Measurements from ENCODE around the gene PSME1.
A peak's percentile ranks its signal among the peaks of the same experiment; 100 is the strongest.

The PSME1 gene

DNA sequence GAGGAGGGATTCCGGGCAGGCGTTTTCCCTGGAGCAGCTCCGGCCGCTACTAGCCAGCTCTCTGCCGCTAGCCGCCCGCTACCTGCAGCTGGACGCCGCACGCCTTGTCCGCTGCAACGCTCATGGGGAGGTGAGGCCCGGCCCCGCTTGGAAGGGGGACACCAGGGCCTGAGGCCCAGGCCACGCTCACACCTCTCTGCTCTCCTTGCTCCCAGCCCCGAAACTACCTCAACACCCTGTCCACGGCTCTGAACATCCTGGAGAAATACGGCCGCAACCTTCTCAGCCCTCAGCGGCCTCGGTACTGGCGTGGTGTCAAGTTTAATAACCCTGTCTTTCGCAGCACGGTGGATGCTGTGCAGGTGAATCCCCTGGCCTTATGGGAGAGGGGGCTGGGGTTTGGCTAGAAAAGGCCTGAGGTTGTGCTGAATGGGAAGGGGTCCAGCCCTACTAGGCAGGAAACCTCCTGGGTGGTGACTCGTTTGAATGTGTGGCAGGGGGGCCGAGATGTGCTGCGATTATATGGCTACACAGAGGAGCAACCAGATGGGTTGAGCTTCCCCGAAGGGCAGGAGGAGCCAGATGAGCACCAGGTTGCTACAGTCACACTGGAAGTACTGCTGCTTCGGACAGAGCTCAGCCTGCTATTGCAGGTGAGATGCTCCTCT, 11.9 kb downstream of the PSME1 start:
- no peak for DNase-seq

DNA sequence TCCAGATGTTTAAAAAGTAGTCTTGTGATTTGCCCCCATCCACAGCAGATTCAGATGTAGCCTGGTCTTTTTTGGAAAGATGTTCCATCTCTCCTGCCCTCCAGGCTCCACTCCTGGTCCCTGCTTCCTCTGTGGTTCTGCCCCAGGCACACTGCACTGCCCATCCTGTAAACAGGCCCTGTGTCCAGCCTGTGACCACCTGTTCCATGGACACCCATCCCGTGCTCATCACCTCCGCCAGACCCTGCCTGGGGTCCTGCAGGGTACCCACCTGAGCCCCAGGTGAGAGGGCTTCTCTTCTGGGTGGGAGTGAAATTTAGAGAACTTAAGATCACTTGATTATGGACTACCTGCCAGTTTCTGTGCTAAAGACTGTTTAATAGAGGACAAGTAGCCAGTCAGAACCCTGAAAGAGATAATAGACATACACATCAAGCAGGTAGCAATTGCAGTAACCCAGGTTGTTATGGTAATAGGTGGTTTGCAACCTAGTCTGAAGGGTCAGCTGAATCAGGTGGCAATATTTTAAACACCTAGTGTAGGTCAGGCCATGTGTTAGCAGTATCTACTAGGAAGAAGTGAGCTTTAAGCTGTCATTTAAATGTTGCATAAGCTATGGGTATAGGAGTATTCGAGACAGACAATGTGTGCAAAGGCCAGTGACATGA, 13.4 kb downstream of the PSME1 start:
- DNase-seq: no peak

DNA sequence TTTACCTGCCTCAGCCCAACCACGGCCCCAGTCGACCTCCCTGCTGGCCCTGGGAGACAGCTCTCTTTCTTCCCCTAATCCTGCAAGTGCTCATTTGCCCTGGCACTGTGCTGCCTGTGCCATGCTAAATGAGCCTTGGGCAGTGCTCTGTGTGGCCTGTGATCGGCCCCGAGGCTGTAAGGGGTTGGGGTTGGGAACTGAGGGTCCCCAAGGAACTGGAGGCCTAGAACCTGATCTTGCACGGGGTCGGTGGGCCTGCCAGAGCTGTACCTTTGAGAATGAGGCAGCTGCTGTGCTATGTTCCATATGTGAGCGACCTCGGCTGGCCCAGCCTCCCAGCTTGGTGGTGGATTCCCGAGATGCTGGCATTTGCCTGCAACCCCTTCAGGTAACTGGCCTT, 14.1 kb downstream of the PSME1 start:
- no peak for DNase-seq

DNA sequence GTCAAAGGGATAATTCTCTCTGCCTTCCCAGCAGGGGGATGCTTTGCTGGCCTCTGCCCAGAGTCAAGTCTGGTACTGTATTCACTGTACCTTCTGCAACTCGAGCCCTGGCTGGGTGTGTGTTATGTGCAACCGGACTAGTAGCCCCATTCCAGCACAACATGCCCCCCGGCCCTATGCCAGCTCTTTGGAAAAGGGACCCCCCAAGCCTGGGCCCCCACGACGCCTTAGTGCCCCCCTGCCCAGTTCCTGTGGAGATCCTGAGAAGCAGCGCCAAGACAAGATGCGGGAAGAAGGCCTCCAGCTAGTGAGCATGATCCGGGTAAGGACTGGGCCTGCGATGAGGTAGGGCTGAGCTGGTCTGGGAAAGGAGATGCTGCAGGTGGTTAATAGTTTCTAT, 14.6 kb downstream of the PSME1 start:
- no peak for DNase-seq

DNA sequence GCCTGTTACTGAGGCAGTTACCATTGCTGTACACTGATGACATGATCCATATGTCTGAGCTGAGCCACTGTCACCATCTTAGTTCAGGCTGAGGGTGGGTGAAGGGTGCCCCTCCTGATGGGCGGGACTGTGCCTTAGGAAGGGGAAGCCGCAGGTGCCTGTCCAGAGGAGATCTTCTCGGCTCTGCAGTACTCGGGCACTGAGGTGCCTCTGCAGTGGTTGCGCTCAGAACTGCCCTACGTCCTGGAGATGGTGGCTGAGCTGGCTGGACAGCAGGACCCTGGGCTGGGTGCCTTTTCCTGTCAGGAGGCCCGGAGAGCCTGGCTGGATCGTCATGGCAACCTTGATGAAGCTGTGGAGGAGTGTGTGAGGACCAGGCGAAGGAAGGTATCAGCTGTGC, 15.0 kb downstream of the PSME1 start:
- DNase-seq: no peak

DNA sequence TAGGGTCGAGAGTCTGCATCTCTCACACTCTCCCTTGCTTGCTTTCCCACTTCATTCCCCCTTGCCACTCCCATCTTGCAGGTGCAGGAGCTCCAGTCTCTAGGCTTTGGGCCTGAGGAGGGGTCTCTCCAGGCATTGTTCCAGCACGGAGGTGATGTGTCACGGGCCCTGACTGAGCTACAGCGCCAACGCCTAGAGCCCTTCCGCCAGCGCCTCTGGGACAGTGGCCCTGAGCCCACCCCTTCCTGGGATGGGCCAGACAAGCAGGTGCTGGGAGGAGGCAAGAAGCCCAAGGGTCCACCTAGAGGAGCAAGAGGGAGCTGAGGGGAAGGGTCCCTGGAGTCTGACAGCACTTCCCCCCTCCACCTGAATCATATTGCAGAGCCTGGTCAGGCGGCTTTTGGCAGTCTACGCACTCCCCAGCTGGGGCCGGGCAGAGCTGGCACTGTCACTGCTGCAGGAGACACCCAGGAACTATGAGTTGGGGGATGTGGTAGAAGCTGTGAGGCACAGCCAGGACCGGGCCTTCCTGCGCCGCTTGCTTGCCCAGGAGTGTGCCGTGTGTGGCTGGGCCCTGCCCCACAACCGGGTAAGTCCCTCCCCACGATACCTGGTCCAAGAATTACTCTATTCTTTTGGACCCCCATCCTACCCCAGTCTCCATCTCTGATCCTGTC, 15.5 kb downstream of the PSME1 start:
- DNase-seq: no peak

DNA sequence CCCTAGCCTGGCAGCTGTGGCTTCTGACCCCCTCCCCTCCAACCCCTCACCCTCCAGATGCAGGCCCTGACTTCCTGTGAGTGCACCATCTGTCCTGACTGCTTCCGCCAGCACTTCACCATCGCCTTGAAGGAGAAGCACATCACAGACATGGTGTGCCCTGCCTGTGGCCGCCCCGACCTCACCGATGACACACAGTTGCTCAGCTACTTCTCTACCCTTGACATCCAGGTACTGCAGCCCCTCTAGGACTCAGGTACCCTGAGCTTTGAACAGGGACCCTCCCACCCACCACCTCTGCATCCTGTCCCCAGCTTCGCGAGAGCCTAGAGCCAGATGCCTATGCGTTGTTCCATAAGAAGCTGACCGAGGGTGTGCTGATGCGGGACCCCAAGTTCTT, 19.1 kb downstream of the PSME1 start:
- no peak for DNase-seq

DNA sequence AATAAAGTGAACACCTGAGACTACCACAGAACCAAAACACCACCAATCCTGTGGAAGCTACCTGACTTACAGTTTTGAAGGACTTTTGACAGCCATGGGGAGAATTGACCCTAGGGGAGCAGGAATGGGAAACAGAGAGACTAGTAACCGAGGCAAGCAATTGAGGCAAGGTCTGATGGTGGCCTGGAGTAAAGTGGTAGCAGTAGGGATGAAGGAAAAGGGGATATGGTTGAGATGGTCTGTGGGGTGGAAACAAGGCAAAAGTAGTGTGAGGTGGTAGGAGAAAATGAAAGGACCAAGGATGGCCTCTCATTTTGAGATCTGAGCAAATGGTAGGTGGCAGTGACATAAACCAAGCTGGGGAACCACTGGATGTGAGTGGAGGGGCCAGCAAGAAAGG, 20.8 kb downstream of the PSME1 start:
- DNase-seq: no peak

DNA sequence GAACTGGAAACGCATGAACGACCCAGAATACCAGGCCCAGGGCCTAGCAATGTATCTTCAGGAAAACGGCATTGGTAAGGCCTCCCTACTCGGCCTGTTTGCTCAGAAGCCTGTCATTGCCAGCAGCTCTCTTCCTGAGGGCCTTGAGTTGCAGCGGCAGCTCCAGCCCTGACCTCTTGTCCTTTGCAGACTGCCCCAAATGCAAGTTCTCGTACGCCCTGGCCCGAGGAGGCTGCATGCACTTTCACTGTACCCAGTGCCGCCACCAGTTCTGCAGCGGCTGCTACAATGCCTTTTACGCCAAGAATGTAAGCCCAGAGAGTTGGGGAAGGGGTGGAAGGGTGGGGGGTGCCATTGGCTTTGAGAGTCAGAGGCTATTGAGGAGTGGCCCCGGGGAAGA, 21.3 kb downstream of the PSME1 start:
- DNase-seq: no peak

DNA sequence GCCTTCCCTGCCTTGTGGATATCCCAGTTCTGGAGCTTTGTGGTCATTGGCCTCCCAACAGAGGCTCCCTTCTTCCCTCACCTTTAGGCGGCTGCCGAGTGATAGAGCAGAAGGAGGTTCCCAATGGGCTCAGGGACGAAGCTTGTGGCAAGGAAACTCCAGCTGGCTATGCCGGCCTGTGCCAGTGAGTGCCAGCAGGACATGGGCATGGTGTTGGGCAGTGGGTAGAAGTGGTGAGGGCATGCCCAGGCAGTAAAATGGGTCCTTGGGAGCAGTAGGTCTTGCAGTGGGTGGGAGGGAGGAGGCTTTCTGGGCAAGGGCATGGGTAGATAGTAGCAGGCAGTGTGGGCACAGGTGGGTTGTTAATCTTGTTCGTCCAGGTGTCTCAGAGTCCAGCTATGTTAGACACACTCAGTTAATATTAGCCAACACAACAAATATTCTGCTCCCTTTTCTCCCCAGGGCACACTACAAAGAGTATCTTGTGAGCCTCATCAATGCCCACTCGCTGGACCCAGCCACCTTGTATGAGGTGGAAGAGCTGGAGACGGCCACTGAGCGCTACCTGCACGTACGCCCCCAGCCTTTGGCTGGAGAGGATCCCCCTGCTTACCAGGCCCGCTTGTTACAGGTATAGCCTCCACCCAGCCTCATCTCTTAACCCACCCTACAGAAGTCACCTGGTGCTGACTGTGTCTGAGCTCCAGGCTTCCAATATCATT, 23.9 kb downstream of the PSME1 start:
- DNase-seq: no peak

DNA sequence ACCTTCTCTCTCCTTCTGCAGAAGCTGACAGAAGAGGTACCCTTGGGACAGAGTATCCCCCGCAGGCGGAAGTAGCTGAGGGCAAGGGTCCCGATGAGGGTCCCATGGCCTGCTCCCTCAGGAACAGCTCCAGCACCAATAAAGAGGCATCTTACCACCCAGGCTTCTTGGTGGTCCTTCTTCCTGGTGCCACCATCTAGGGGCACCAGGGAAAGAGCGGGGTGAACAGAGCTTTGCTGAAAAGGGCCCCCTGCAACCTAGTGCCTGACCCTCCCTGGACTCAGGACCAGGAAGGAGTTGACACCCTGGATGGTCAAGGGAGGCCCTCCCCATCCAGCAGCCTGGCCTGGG, 24.5 kb downstream of the PSME1 start:
- no peak for DNase-seq

DNA sequence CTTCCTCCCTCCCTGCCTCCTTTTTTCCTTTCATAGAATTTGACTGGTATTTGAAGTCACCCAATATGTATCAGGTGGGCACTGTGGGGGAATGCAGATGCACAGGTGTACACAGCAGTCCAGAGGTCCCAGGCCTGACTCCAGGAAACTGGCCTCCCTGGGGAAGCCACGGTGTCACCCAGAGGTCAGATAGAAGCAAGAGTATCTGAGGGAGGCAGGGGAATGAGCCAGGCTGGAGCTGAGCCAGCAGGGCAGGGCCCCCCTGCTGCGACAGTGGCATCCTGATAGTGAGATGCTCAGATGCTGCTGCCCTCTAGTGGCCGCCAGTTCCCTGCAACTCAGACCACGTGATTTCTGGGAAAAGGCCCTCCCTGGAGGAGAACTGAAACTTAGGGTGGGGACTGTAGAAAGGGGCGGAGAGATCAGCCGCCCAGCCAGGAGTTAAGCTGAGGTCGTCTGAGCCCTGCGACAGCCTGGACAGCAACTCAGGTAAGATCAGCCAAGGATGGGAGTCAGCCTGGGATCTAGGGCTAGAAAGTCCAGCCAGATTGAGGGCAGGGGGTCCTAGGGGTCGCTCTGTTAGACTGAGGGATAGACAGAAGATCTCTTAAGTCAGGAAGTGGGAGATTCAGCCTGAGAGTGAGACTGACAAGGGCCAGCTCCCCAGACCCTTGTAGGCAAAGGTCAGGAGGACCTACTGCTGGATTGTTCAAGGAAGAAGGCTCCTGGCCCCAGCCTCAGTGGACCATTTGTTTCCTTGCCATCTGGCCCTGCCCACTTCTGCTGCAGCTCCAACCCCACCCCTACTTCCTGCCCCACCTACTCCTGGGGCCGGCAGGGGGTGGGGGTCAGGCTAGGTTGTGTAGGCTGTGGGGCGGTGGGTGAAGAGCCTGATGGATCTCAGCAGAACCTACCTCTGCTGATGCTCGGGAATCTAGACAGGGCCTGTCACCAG, 25.1 kb downstream of the PSME1 start, which contains the start of gene IRF9:
IRF9 (plus strand) TSS at position 416 of the 955 bp plus-strand sequence. CDS start 880 bp downstream, outside the sequence.
- peak; percentile 100 for DNase-seq

DNA sequence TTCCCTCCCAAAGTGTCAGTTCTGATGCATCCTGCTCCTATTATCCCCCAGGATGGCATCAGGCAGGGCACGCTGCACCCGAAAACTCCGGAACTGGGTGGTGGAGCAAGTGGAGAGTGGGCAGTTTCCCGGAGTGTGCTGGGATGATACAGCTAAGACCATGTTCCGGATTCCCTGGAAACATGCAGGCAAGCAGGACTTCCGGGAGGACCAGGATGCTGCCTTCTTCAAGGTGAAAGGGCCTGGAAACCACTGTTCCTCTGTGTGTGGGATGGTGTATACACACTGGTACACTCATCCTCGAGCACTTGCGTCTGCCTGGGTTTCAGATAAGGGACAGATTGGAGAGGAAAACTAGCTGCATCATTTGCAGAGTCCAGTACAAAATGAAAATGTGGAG, 26.1 kb downstream of the PSME1 start:
- no peak for DNase-seq

DNA sequence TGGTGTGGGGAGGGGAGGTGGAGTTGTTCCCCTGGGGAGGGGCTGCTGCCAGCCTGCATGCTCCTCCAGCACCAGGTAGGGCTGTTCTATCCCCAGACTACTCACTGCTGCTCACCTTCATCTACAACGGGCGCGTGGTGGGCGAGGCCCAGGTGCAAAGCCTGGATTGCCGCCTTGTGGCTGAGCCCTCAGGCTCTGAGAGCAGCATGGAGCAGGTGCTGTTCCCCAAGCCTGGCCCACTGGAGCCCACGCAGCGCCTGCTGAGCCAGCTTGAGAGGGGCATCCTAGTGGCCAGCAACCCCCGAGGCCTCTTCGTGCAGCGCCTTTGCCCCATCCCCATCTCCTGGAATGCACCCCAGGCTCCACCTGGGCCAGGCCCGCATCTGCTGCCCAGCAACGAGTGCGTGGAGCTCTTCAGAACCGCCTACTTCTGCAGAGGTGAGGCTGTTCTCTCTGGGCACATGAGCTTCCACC, 28.6 kb downstream of the PSME1 start:
- DNase-seq: no peak

DNA sequence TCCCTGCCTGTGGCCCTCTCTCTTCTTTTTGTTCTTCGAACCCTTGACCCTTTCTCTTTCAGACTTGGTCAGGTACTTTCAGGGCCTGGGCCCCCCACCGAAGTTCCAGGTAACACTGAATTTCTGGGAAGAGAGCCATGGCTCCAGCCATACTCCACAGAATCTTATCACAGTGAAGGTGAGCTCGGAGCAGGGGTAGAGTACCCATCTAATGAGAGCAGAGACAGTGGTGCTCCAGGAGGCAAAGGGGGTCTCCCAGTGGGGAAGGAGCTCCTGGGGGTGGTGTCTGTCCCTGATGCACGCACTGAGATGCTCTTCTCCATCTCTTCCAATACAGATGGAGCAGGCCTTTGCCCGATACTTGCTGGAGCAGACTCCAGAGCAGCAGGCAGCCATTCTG, 29.8 kb downstream of the PSME1 start:
- DNase-seq: no peak

DNA sequence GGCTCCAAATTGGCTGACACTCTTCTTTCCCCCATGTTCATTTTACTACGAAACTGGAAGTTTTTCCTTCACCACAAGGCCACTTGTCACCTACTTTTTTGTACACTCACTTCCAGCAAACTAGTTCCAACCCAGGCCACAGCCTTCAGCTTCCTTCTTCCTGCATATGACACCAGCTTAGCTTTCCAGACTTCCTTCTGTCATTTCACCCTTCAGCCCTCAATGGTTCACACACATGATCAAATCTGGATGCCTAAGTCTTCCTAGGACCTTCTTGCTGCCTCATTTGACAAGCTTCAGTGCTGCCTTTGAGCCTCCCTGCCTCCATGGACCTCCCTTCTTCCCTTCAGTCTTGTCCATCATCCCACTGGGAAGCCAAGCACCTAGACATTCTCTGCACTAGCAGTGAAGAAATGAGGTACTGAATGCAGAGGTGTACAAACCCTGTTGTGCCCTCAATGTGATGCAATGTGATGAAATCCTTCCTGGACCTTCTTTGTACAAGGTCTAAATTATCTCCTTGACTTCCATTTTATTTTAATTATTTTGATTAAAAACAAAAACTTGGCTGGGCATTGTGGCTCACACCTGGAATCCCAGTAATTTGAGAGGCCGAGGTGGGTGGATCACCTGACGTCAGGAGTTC, 31.6 kb downstream of the PSME1 start:
- no peak for DNase-seq

DNA sequence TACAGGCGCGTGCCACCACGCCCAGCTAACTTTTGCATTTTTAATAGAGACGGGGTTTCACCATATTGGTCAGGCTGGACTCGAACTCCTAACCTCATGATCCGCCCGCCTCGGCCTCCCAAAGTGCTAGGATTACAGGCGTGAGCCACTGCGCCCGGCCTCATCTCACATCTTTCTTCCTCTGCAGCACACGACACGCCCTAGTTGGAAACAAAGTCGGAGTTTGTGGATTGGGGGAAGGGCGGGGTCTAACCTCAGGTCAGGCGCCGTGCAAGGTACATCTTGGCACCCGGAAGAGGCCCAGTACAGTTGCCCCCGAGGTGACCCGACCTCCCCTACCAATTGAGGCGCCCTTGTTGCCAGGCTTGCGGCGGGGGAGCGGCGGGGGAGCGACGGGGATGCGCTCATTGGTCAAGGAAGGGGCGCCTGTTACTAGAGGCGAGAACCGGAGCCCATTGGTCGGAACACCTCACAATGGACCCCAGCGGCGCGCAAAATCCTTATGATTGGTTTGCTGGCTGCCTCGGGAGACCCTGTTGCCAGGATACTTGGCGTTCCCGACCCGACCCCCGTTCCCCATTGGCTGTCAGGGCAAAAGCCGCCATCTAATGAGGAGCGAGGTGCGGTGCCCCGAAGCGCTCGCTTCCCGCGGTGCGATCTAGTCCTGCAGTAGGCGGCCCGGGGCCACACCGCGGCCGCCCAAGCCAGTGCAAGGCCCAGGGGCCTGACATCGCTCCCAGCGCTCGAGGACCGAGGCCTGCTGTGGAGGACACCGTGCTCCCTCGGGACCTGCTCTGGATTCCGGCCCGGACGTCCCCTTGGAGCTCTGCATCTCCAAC, 35.6 kb downstream of the PSME1 start, which contains the start of gene REC8:
REC8 (plus strand) TSS at position 659 of the 839 bp plus-strand sequence. CDS start 473 bp downstream, outside the sequence.
- DNase-seq: peak; percentile 44 to 46

DNA sequence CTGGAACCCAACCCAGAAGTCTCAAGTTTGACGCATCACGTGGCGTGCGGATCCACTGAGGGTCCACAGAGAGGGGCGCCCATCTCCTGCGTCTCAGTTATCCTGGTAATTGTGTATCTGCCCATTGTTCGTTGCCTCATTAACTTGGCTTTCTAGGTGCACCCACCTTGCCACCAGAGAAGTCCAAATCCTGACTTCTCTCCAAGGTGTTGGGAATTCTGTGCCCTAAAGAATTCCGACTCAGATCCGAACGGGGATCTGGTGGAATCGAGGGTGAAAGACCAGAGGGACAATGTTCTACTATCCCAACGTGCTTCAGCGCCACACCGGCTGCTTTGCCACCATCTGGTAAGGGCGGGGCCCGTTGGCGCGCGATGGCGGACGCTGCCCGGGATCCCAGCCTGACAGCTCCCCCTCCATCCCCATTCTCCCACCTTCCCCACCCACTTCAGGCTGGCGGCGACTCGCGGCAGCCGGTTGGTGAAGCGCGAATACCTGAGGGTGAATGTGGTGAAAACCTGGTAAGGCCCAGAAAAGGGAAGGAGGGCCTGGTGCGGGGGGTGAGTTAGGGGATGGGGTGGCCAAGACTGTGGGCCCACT, 36.4 kb downstream of the PSME1 start:
- DNase-seq: no peak

DNA sequence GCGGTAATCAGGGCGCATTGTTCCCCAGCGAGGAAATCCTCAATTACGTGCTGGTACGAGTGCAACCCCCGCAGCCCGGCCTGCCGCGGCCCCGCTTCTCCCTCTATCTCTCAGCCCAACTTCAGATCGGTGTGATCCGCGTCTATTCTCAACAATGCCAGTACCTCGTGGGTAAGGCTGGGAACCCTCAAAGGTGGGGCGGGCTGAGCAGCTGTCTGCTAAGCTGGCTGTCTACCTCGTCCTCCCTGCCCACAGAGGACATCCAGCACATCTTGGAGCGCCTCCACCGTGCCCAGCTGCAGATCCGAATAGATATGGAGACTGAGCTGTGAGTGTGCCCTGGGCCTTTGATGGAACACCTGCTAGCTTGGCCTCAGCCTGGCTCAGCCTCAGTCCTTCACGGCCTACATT, 36.9 kb downstream of the PSME1 start:
- no peak for DNase-seq

DNA sequence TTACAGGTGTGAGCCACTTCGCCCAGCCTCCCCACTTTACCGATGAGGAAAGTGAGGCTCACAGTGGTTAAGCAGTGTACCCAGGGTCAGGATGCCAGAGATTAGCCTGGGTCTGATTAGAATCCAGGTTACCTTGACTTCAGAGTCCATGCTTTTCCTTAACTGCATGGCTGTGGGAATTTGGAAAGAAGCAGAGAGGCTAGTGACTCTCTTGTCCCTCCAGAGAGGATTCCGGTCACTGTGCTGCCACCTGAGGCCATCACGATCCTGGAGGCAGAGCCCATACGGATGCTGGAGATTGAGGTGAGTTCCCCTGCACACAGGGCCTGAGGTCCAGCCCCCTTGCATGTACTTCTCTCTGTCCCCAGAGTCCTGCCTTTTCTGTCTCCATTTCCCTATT, 40.6 kb downstream of the PSME1 start:
- DNase-seq: no peak

Data from stimulated activated CD4-positive, alpha-beta T cell treated with anti-CD3 and anti-CD28 coated beads, Interleukin-2, amount 100 ng/mL, for 48 hours (primary cell).